BLaER1 treated with 17β-estradiol and CSF1 and Interleukin-3, amounts not matched to agents 10 nM and 100 nM (cell line): ENCODE data around the gene RHPN2.
A peak's percentile ranks its signal among the peaks of the same experiment; 100 is the strongest.

Source experiments
- H3K27ac ChIP-seq, 11 experiments: shearing (Covaris generic); formaldehyde crosslinking; 2 replicates each; pipeline ENCODE4 v1.8.1; 2022
- H3K27me3 ChIP-seq, 11 experiments: shearing (Covaris generic); formaldehyde crosslinking; 2 replicates each; pipeline ENCODE4 v1.8.1; 2022
- H3K36me3 ChIP-seq, 11 experiments: shearing (Covaris generic); formaldehyde crosslinking; 2 replicates each; pipeline ENCODE4 v1.8.1; 2022
- H3K4me1 ChIP-seq, 10 experiments: shearing (Covaris generic); formaldehyde crosslinking; 2 replicates each; pipeline ENCODE4 v1.8.1; 2022
- H3K4me2 ChIP-seq, 11 experiments: shearing (Covaris generic); formaldehyde crosslinking; 2 replicates each; pipeline ENCODE4 v1.8.1; 2022
- H3K4me3 ChIP-seq, 10 experiments: shearing (Covaris generic); formaldehyde crosslinking; 2 replicates each; pipeline ENCODE4 v1.8.1; 2022
- H3K9ac ChIP-seq, 11 experiments: shearing (Covaris generic); formaldehyde crosslinking; 2 replicates each; pipeline ENCODE4 v1.8.1; 2022
- H3K9me3 ChIP-seq, 11 experiments: shearing (Covaris generic); formaldehyde crosslinking; replicated peaks in 1 of 11; 2 replicates each; pipeline ENCODE4 v1.8.1; 2022
- H4K20me1 ChIP-seq, 11 experiments: shearing (Covaris generic); formaldehyde crosslinking; 2 replicates each; pipeline ENCODE4 v1.8.1; 2022
- Cebpa-rat ChIP-seq, 11 experiments: shearing (Covaris generic); IDR thresholded peaks; 2 replicates each; pipeline ENCODE4 v1.8.1; 2022

The RHPN2 gene

GRCh38 chr19:33075519-33075918, 10.8 kb upstream of the RHPN2 start:
- Histone ChIP-seq H3K4me1 (peaks cover 8 to 15% (median 11%) of the 10 kb centered on the region in 10 experiments; a peak in 19 of 20 replicates), H3K9ac (no peak overlapping the region), H3K4me2 (no peak overlapping the region), H3K27me3 (no peaks in the 10 kb centered on the region), H4K20me1 (no peaks in the 10 kb centered on the region), H3K36me3 (no peaks in the 10 kb centered on the region), H3K4me3 (no peak overlapping the region), H3K27ac (no peak overlapping the region), H3K9me3 (no peaks in the 10 kb centered on the region)
- TF ChIP-seq Cebpa-rat (IDR thresholded peaks at IDR 0.05) = no peak

DNA sequence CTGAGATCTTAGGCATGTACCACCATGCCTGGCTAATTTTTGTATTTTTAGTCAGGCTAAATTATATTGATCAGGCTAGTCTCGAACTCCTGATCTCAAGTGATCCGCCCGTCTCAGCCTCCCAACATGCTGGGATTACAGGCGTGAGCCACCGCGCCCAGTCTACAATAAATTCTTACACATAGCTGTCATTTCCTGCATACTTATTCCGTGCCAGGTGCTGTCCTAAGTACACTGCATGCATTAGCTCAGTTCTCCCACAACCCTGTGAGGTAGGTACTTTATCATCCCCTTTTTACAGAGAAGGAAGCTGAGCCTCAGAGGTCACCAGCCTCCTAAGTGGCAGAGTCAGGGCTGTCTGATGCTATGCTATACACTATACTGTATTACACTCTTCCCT, 7.2 kb upstream of the RHPN2 start:
- no peaks in the 10 kb centered on the region for H4K20me1 ChIP-seq
- no peaks in the 10 kb centered on the region for H3K27me3 ChIP-seq
- no peak overlapping the region for H3K4me2 ChIP-seq
- no peak overlapping the region for H3K9ac ChIP-seq
- H3K4me3 ChIP-seq = no peak overlapping the region
- H3K9me3 ChIP-seq = no peaks in the 10 kb centered on the region
- no peaks in the 10 kb centered on the region for H3K4me1 ChIP-seq
- no peaks in the 10 kb centered on the region for H3K36me3 ChIP-seq
- TF ChIP-seq Cebpa-rat (IDR thresholded peaks at IDR 0.05) = no peak
- H3K27ac ChIP-seq = no peak overlapping the region

DNA sequence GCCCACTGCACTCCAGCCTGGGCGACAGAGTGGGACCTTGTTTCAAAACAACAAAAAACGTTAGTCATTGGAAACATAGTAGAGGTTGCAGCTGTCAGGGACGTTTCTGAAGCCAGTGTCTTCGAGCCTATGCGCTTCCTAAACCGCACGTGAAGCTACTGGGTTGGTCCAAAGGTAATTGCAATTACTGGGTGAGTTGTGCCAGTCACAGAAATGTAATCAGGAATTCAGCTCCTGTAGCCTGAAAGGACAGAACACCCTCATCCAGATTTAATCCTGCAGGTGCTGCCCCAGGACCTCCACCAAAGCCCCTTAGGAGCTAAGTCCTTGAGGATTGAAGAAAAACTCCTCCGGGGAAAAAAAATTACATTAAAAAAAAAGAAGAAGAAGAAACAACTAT, 2.4 kb upstream of the RHPN2 start:
- Histone ChIP-seq H3K9me3 (no peaks in the 10 kb centered on the region), H3K27ac (no peak overlapping the region), H4K20me1 (peaks cover 0 to 15% (median 0%) of the 10 kb centered on the region in 11 experiments; a peak in 8 of 22 replicates), H3K27me3 (peaks cover 22 to 33% (median 29%) of the 10 kb centered on the region in 11 experiments), H3K9ac (no peak overlapping the region), H3K4me3 (no peak overlapping the region), H3K4me2 (no peak overlapping the region), H3K36me3 (no peaks in the 10 kb centered on the region), H3K4me1 (peaks cover 5 to 20% (median 15%) of the 10 kb centered on the region in 10 experiments; a peak in 17 of 20 replicates)
- TF ChIP-seq Cebpa-rat (IDR thresholded peaks at IDR 0.05) = no peak

DNA sequence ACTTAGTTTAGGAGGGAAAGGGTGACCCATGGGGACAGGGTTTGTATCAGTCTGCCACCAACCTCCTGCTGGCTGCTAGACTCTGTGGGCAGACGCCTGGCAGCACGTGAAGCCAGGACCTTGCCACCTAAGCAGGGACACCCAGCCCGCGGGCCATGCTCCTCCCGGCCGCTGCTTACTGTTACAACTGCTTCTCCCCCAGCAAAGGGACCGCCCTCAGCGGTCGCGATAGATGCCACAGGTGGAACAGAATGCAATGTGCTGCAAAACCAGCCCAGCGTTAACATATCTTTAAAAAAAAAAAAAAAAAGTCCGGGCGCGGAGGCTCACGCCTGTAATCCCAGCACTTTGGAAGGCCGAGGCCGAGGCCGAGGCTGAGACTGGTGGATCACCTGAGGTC, 1.9 kb upstream of the RHPN2 start:
- peaks cover 5 to 20% (median 15%) of the 10 kb centered on the region in 10 experiments; a peak in 17 of 20 replicates for H3K4me1 ChIP-seq
- no peak overlapping the region for H3K27ac ChIP-seq
- no peak overlapping the region for H3K4me2 ChIP-seq
- H3K27me3 ChIP-seq = peaks cover 27 to 35% (median 29%) of the 10 kb centered on the region in 11 experiments
- H3K36me3 ChIP-seq = no peaks in the 10 kb centered on the region
- no peak overlapping the region for H3K4me3 ChIP-seq
- H3K9me3 ChIP-seq = no peaks in the 10 kb centered on the region
- no peak for TF ChIP-seq Cebpa-rat (IDR thresholded peaks at IDR 0.05)
- H4K20me1 ChIP-seq = peaks cover 0 to 18% (median 0%) of the 10 kb centered on the region in 11 experiments; a peak in 8 of 22 replicates
- H3K9ac ChIP-seq = no peak overlapping the region

DNA sequence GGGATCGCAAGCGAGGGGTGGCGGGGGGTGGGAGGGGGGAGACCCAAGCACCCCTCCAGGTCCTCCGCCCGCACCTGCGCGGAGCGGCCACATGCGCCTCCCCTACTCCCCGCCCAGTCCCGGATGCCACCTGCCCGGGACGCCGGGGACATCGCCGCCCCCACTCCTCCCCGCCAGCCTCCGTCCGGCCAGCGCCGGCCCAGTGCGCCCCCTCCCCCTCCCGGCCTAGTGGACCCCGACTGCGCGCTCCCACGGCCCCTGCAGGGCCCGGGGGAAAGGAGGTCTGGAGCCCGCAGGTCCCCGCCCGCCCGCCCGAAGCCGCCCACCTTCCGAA, 263 bp downstream of the RHPN2 start:
- peaks cover 0 to 18% (median 4%) of the 10 kb centered on the region in 11 experiments; a peak in 9 of 22 replicates for H4K20me1 ChIP-seq
- no peak for TF ChIP-seq Cebpa-rat (IDR thresholded peaks at IDR 0.05)
- H3K27me3 ChIP-seq = peaks cover 27 to 35% (median 29%) of the 10 kb centered on the region in 11 experiments
- H3K9ac ChIP-seq = no peak overlapping the region; a peak in 1 of 22 replicates
- peak overlapping the region; percentile 56 to 84 (median 75); a peak in 20 of 22 replicates for H3K4me2 ChIP-seq
- no peaks in the 10 kb centered on the region for H3K36me3 ChIP-seq
- H3K27ac ChIP-seq = no peak overlapping the region
- peaks cover 5 to 20% (median 15%) of the 10 kb centered on the region in 10 experiments; a peak in 17 of 20 replicates for H3K4me1 ChIP-seq
- peak overlapping the region; percentile 34 to 66 (median 50); a peak in 17 of 20 replicates for H3K4me3 ChIP-seq
- H3K9me3 ChIP-seq = no peaks in the 10 kb centered on the region

DNA sequence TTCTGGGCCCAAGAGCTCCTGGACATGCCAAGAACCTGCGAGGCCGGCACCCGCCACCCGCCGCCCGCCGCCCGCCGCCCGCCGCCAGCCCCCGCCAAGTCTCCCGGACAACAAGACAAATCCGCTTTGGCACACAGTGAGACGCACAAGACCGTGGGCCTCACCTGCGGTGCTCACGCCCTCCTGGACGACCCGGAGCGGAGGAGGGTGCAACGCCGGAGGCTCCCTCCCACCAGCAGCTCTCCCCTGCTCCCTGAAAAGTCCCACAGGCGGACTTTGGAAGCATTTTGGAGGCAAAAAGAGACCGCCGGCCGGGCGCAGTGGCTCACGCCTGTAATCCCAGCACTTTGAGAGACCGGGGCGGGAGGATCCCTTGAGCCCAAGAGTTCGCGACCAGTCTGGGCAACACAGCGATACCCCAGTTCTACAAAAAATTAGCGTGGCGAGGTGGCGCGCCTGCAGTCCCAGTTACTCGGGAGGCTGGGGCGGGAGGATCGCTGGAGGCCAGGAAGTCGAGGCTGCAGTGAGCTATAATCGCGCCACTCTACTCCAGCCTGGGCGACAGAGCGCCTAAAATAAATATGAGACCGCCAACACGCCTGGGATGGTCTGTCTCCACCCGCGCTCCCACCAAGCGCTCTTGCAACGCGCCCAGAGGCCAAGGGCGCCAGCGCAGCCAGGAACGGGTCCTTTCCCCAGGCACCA, 783 bp downstream of the RHPN2 start:
- H3K9ac ChIP-seq = peak overlapping the region in 1 of 11 experiments; percentile 29; a peak in 1 of 22 replicates
- TF ChIP-seq Cebpa-rat (IDR thresholded peaks at IDR 0.05) = no peak
- peak overlapping the region; percentile 56 to 84 (median 75) for H3K4me2 ChIP-seq
- peaks cover 5 to 20% (median 15%) of the 10 kb centered on the region in 10 experiments; a peak in 17 of 20 replicates for H3K4me1 ChIP-seq
- H3K27me3 ChIP-seq = peaks cover 27 to 35% (median 29%) of the 10 kb centered on the region in 11 experiments
- H3K36me3 ChIP-seq = no peaks in the 10 kb centered on the region
- peaks cover 0 to 18% (median 4%) of the 10 kb centered on the region in 11 experiments; a peak in 9 of 22 replicates for H4K20me1 ChIP-seq
- peak overlapping the region; percentile 34 to 66 (median 50); a peak in 16 of 20 replicates for H3K4me3 ChIP-seq
- no peak overlapping the region for H3K27ac ChIP-seq
- no peaks in the 10 kb centered on the region for H3K9me3 ChIP-seq

- Histone ChIP-seq H3K27ac (no peak overlapping the region), H3K4me3 (peak overlapping the region in 4 of 10 experiments; percentile 26 to 56 (median 48); a peak in 7 of 20 replicates), H4K20me1 (peaks cover 0 to 18% (median 4%) of the 10 kb centered on the region in 11 experiments; a peak in 9 of 22 replicates), H3K4me2 (peak overlapping the region; percentile 21 to 84 (median 75); a peak in 21 of 22 replicates), H3K4me1 (peaks cover 5 to 20% (median 15%) of the 10 kb centered on the region in 10 experiments; a peak in 17 of 20 replicates), H3K9ac (no peak overlapping the region), H3K9me3 (no peaks in the 10 kb centered on the region), H3K27me3 (peaks cover 27 to 35% (median 29%) of the 10 kb centered on the region in 11 experiments), H3K36me3 (no peaks in the 10 kb centered on the region)
- TF ChIP-seq Cebpa-rat (IDR thresholded peaks at IDR 0.05) = no peak
Measured at GRCh38 chr19:33063356-33063752, 1.3 kb downstream of the RHPN2 start.

DNA sequence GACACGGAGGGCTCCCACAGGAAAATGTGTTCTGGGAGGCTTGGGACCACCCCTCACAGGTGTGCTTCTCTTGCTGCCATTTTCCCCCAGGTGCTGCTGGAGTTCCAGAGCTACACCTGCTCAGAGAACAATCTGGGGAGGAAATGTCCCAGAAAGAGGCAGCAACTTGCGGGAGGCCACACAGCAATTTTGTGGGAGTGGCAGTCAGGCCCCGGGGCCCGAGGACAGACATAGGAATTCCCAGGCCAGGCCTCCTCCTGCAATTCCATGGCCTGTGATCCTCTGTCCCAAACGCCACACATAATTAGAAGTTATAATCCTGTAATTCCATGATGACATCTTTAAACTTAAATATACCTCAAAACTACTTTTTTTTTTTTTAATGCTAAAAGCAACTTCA, 1.8 kb downstream of the RHPN2 start:
- peaks cover 27 to 35% (median 29%) of the 10 kb centered on the region in 11 experiments for H3K27me3 ChIP-seq
- peak overlapping the region in 1 of 10 experiments; percentile 45; a peak in 1 of 20 replicates for H3K4me3 ChIP-seq
- no peaks in the 10 kb centered on the region for H3K36me3 ChIP-seq
- H3K4me1 ChIP-seq = peaks cover 5 to 20% (median 15%) of the 10 kb centered on the region in 10 experiments; a peak in 17 of 20 replicates
- no peak overlapping the region for H3K9ac ChIP-seq
- H3K4me2 ChIP-seq = peak overlapping the region in 10 of 11 experiments; percentile 21 to 82 (median 74); a peak in 16 of 22 replicates
- TF ChIP-seq Cebpa-rat (IDR thresholded peaks at IDR 0.05) = no peak
- H4K20me1 ChIP-seq = peaks cover 0 to 18% (median 4%) of the 10 kb centered on the region in 11 experiments; a peak in 9 of 22 replicates
- no peak overlapping the region for H3K27ac ChIP-seq
- no peaks in the 10 kb centered on the region for H3K9me3 ChIP-seq

DNA sequence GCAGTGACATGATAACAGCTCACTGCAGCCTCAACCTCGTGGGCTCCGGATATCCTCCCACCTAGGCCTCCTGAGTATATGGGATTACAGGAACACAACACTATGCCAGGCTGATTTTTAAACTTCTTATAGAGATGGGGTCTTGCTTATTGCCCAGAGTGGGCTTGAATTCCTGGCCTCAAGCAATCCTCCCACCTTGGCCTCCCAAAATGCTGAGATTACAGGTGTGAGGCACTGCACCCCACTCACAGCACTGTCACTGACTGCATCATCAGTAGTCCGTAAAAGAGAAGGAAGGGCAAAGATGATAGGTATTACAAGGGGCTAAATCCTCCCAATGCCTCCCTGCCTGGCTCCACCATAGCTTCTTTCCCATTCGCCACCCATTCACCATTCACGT, 4.1 kb downstream of the RHPN2 start:
- peaks cover 5 to 20% (median 15%) of the 10 kb centered on the region in 10 experiments; a peak in 17 of 20 replicates for H3K4me1 ChIP-seq
- no peaks in the 10 kb centered on the region for H3K9me3 ChIP-seq
- H3K27me3 ChIP-seq = peaks cover 27 to 35% (median 29%) of the 10 kb centered on the region in 11 experiments
- no peak overlapping the region for H3K27ac ChIP-seq
- no peak for TF ChIP-seq Cebpa-rat (IDR thresholded peaks at IDR 0.05)
- H3K9ac ChIP-seq = no peak overlapping the region
- no peaks in the 10 kb centered on the region for H3K36me3 ChIP-seq
- no peak overlapping the region for H3K4me2 ChIP-seq
- H4K20me1 ChIP-seq = peaks cover 0 to 18% (median 4%) of the 10 kb centered on the region in 11 experiments; a peak in 9 of 22 replicates
- no peak overlapping the region for H3K4me3 ChIP-seq
